HEK293 (cell line): ENCODE measurements around the gene SDC3.

ENCODE experiments used
- CTCF ChIA-PET: fragments of 350-600 bp; formaldehyde crosslinking; extraction: SDS; loops from one replicate; lab custom pipeline; 2021; ENCODE audit warnings: antibody characterized with exemption; lab: Yijun Ruan, JAX
- POLR2A ChIA-PET: fragments of 300-600 bp; formaldehyde crosslinking; extraction: SDS; loops from one replicate; lab custom pipeline; 2020; ENCODE audit warnings: antibody characterized with exemption, inconsistent platforms; lab: Yijun Ruan, JAX
- H3K27ac ChIP-seq: fragments of 200-500 bp; sonication (Bioruptor generic); 2 replicates; pipeline ENCODE4 v1.5.1; 2014; ENCODE audit warnings: low read depth, low read length, control low read depth, inconsistent platforms; ENCODE audit errors: extremely low read depth
- H3K36me3 ChIP-seq, 2 experiments: fragments of 200-500 bp in 1 of 2; sonication (Bioruptor generic) in 1 of 2; 1 replicate in 1 of 2; 2 replicates in 1 of 2; pipeline ENCODE4 v1.5.1; 2014 to 2017; ENCODE audit warnings: inconsistent platforms in 2 of 2, low read length in 2 of 2; ENCODE audit not compliant: control insufficient read depth in 2 of 2, insufficient read depth in 1 of 2
- H3K4me1 ChIP-seq: fragments of 200-500 bp; sonication (Bioruptor generic); 2 replicates; pipeline ENCODE4 v1.5.1; 2014; ENCODE audit warnings: mild to moderate bottlenecking, low read length, inconsistent platforms; ENCODE audit not compliant: control insufficient read depth, insufficient read depth
- H3K4me3 ChIP-seq: 2 replicates; pipeline ENCODE4 v1.5.1; 2011; ENCODE audit warnings: low read depth, mild to moderate bottlenecking, control low read depth, low read length, moderate library complexity
- H3K9me3 ChIP-seq: fragments of 200-500 bp; sonication (Bioruptor generic); 2 replicates; pipeline ENCODE4 v1.5.1; 2014; ENCODE audit warnings: low read depth, low read length, inconsistent platforms; ENCODE audit not compliant: control insufficient read depth, insufficient read depth
- GLIS1 ChIP-seq: fragments of 450-650 bp; formaldehyde crosslinking; IDR thresholded peaks from 2 replicates; pipeline ENCODE4 v1.5.1; 2016; ENCODE audit warnings: missing biosample characterization, missing genetic modification characterization
- GLIS2 ChIP-seq: fragments of 450-650 bp; formaldehyde crosslinking; IDR thresholded peaks from 2 replicates; pipeline ENCODE4 v1.5.1; 2016; ENCODE audit warnings: missing biosample characterization, missing genetic modification characterization
- HOXA7 ChIP-seq: sonication (generic); formaldehyde crosslinking; IDR thresholded peaks from 2 replicates; pipeline ENCODE4 v1.8.1; 2022; ENCODE audit warnings: missing genetic modification reagents, borderline replicate concordance
- MEIS1 ChIP-seq: sonication (generic); formaldehyde crosslinking; IDR thresholded peaks from 2 replicates; pipeline ENCODE4 v1.8.1; 2022; ENCODE audit warnings: missing genetic modification reagents, mild to moderate bottlenecking, borderline replicate concordance
- MZF1 ChIP-seq: fragments of 450-650 bp; formaldehyde crosslinking; IDR thresholded peaks from 2 replicates; pipeline ENCODE4 v1.5.1; 2017; ENCODE audit warnings: missing biosample characterization, missing genetic modification characterization, borderline replicate concordance
- REPIN1 ChIP-seq: fragments of 450-650 bp; formaldehyde crosslinking; IDR thresholded peaks from 2 replicates; pipeline ENCODE4 v1.5.1; 2017; ENCODE audit warnings: missing biosample characterization, missing genetic modification characterization, low read depth
- SCRT2 ChIP-seq: fragments of 450-650 bp; formaldehyde crosslinking; IDR thresholded peaks from 2 replicates; pipeline ENCODE4 v1.5.1; 2016; ENCODE audit warnings: missing biosample characterization, missing genetic modification characterization
- SETDB1 ChIP-seq: IDR thresholded peaks from one replicate; pipeline ENCODE4 v1.6.1; 2017; ENCODE audit warnings: mild to moderate bottlenecking, low read length, moderate library complexity, mixed read lengths; ENCODE audit not compliant: insufficient read length
- ZBTB1 ChIP-seq: fragments of 450-650 bp; formaldehyde crosslinking; IDR thresholded peaks from 2 replicates; pipeline ENCODE4 v1.5.1; 2016; ENCODE audit warnings: missing biosample characterization, missing genetic modification characterization
- ZBTB8A ChIP-seq: fragments of 450-650 bp; formaldehyde crosslinking; IDR thresholded peaks from 2 replicates; pipeline ENCODE4 v1.5.1; 2016; ENCODE audit warnings: missing biosample characterization, missing genetic modification characterization
- ZFHX2 ChIP-seq: fragments of 450-650 bp; formaldehyde crosslinking; conservative IDR thresholded peaks from 2 replicates; pipeline ENCODE4 v1.5.1; 2016; ENCODE audit warnings: missing biosample characterization, missing genetic modification characterization
- ZFP3 ChIP-seq: fragments of 450-650 bp; formaldehyde crosslinking; IDR thresholded peaks from 2 replicates; pipeline ENCODE4 v1.5.1; 2016; ENCODE audit warnings: low read depth, missing biosample characterization, missing genetic modification characterization
- ZFP69B ChIP-seq: fragments of 450-650 bp; formaldehyde crosslinking; IDR thresholded peaks from 2 replicates; pipeline ENCODE4 v1.5.1; 2016; ENCODE audit warnings: missing biosample characterization, missing genetic modification characterization
- ZNF121 ChIP-seq: fragments of 450-650 bp; formaldehyde crosslinking; IDR thresholded peaks from 2 replicates; pipeline ENCODE4 v1.5.1; 2016; ENCODE audit warnings: missing biosample characterization, missing genetic modification characterization
- ZNF140 ChIP-seq: fragments of 450-650 bp; formaldehyde crosslinking; IDR thresholded peaks from 2 replicates; pipeline ENCODE4 v1.5.1; 2016; ENCODE audit warnings: missing biosample characterization, missing genetic modification characterization
- ZNF211 ChIP-seq: fragments of 450-650 bp; formaldehyde crosslinking; IDR thresholded peaks from 2 replicates; pipeline ENCODE4 v1.5.1; 2016; ENCODE audit warnings: low read depth, missing biosample characterization, missing genetic modification characterization
- ZNF214 ChIP-seq: fragments of 450-650 bp; formaldehyde crosslinking; IDR thresholded peaks from 2 replicates; pipeline ENCODE4 v1.5.1; 2017; ENCODE audit warnings: missing biosample characterization, mild to moderate bottlenecking, missing genetic modification characterization, borderline replicate concordance
- ZNF324 ChIP-seq: fragments of 450-650 bp; formaldehyde crosslinking; IDR thresholded peaks from 2 replicates; pipeline ENCODE4 v1.5.1; 2016; ENCODE audit warnings: missing biosample characterization, missing genetic modification characterization
- ZNF423 ChIP-seq: fragments of 450-650 bp; formaldehyde crosslinking; IDR thresholded peaks from 2 replicates; pipeline ENCODE4 v1.5.1; 2016; ENCODE audit warnings: missing biosample characterization, missing genetic modification characterization
- ZNF426 ChIP-seq: fragments of 450-650 bp; formaldehyde crosslinking; IDR thresholded peaks from 2 replicates; pipeline ENCODE4 v1.5.1; 2017; ENCODE audit warnings: missing biosample characterization, missing genetic modification characterization, mild to moderate bottlenecking, inconsistent platforms, moderate library complexity
- ZNF555 ChIP-seq: fragments of 450-650 bp; formaldehyde crosslinking; conservative IDR thresholded peaks from 2 replicates; pipeline ENCODE4 v1.5.1; 2017; ENCODE audit warnings: missing biosample characterization, mild to moderate bottlenecking, missing genetic modification characterization, inconsistent platforms
- ZNF626 ChIP-seq: fragments of 450-650 bp; sonication (Bioruptor Pico); formaldehyde crosslinking; IDR thresholded peaks from 2 replicates; pipeline ENCODE4 v1.5.1; 2018; ENCODE audit warnings: missing biosample characterization, missing genetic modification characterization, inconsistent platforms
- ZNF701 ChIP-seq: fragments of 450-650 bp; formaldehyde crosslinking; IDR thresholded peaks from 2 replicates; pipeline ENCODE4 v1.5.1; 2016; ENCODE audit warnings: missing biosample characterization, missing genetic modification characterization
- ZNF776 ChIP-seq: fragments of 450-650 bp; formaldehyde crosslinking; IDR thresholded peaks from 2 replicates; pipeline ENCODE4 v1.5.0; 2017; ENCODE audit warnings: missing biosample characterization, missing genetic modification characterization, borderline replicate concordance
- TF ChIP-seq, protein P1 (sequence below): fragments of 450-650 bp; formaldehyde crosslinking; IDR thresholded peaks from 2 replicates; pipeline ENCODE4 v1.5.1; 2016; ENCODE audit warnings: missing biosample characterization, missing genetic modification characterization
- TF ChIP-seq, protein P2 (sequence below): fragments of 450-650 bp; formaldehyde crosslinking; IDR thresholded peaks from 2 replicates; pipeline ENCODE4 v1.5.1; 2016; ENCODE audit warnings: missing biosample characterization, missing genetic modification characterization
- TF ChIP-seq, protein P3 (sequence below): fragments of 450-650 bp; formaldehyde crosslinking; IDR thresholded peaks from 2 replicates; pipeline ENCODE4 v1.5.1; 2016; ENCODE audit warnings: missing biosample characterization, missing genetic modification characterization

SDC3 gene

DNA sequence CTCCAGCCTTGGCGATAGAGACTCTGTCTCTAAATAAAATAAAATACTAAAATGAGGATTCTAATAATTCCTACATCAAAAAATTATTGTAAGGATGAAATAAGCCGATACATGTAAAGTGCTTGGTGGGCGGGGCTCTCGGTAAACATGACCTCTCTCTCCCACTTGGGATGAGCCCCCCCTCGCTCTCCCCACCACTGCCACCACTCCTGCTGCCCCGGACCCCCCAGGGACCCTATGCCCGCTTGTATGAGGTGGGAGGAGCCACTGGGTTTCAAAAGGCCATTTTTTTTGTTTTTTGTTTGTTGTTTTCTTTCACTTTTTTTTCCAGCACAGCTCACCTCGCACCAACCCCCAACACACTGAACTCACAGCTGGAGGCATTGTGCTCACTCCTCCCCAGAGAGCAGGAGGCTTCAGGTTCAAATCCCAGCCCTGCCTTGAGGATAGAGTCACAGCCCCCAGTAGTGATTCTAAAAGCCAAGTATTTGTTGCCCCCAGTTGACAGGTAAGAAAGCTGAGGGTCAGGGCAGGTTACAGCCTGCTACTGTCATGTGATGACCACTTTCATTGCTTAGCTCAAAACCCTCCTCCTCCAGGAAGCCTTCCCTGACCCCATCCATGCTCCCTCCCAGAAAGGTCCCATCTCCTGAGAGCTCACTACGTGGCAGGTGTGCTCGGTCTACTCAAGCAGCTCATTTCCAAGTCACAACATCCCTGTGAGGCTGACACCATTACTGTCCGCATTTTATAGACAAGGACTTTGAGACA, 4.2 kb downstream of the SDC3 start:
- H3K9me3 ChIP-seq = no peaks in the 10 kb centered on the region
- peaks cover 7% of the 10 kb centered on the region; the same call in 1 of the 2 replicates for H3K4me1 ChIP-seq
- no peak for TF ChIP-seq ZFP3 (tag by site-specific recombination)
- no peak for TF ChIP-seq HOXA7 (CRISPR knock-in tag)
- TF ChIP-seq GLIS2 (tag by site-specific recombination) = peak; percentile 57
- no peak for TF ChIP-seq ZNF140 (tag by site-specific recombination)
- no peak for TF ChIP-seq ZNF423 (tag by site-specific recombination)
- TF ChIP-seq MZF1 (tag by site-specific recombination) = no peak
- TF ChIP-seq SETDB1 = no peak
- TF ChIP-seq, protein P1, sequence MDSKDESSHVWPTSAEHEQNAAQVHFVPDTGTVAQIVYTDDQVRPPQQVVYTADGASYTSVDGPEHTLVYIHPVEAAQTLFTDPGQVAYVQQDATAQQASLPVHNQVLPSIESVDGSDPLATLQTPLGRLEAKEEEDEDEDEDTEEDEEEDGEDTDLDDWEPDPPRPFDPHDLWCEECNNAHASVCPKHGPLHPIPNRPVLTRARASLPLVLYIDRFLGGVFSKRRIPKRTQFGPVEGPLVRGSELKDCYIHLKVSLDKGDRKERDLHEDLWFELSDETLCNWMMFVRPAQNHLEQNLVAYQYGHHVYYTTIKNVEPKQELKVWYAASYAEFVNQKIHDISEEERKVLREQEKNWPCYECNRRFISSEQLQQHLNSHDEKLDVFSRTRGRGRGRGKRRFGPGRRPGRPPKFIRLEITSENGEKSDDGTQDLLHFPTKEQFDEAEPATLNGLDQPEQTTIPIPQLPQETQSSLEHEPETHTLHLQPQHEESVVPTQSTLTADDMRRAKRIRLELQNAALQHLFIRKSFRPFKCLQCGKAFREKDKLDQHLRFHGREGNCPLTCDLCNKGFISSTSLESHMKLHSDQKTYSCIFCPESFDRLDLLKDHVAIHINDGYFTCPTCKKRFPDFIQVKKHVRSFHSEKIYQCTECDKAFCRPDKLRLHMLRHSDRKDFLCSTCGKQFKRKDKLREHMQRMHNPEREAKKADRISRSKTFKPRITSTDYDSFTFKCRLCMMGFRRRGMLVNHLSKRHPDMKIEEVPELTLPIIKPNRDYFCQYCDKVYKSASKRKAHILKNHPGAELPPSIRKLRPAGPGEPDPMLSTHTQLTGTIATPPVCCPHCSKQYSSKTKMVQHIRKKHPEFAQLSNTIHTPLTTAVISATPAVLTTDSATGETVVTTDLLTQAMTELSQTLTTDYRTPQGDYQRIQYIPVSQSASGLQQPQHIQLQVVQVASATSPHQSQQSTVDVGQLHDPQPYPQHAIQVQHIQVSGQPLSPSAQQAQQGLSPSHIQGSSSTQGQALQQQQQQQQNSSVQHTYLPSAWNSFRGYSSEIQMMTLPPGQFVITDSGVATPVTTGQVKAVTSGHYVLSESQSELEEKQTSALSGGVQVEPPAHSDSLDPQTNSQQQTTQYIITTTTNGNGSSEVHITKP (tag by site-specific recombination) = 0 out of 2 replicates have a peak, but pooled peaks have one; percentile 12
- no peak for TF ChIP-seq ZNF555 (tag by site-specific recombination)
- TF ChIP-seq GLIS1 (tag by site-specific recombination) = peak; percentile 80
- ChIA-PET CTCF (interaction anchor here (0.8 to 4.8 kb wide), 5 partner anchors 102 to 185 kb away, joined by 3 to 56 read pairs (median 4); no protein-coding TSS in a partner anchor), POLR2A (interaction anchor here (1.2 kb wide), 1 partner anchor 103 kb away, joined by 5 read pairs; no protein-coding TSS in a partner anchor)
- no peak overlapping the region for H3K4me3 ChIP-seq
- no peak overlapping the region for H3K27ac ChIP-seq
- no peaks in the 10 kb centered on the region for H3K36me3 ChIP-seq

GRCh38 chr1:30903343-30904034, 5.1 kb downstream of the SDC3 start:
- H3K4me3 ChIP-seq = no peak overlapping the region
- no peak overlapping the region for H3K27ac ChIP-seq
- 0 out of 2 replicates have a peak, but pooled peaks cover 3% of the 10 kb centered on the region for H3K4me1 ChIP-seq
- ChIA-PET CTCF (interaction anchor here (0.9 to 4.8 kb wide), 2 partner anchors 101 to 184 kb away, joined by 3 to 56 read pairs; no protein-coding TSS in a partner anchor), POLR2A (no interaction called here)
- H3K36me3 ChIP-seq = no peaks in the 10 kb centered on the region
- H3K9me3 ChIP-seq = no peaks in the 10 kb centered on the region
- TF ChIP-seq ZNF701 (tag by site-specific recombination) (no peak), GLIS2 (tag by site-specific recombination) (no peak; the same call in 1 of the 2 replicates), ZFHX2 (tag by site-specific recombination) (peak; percentile 68), ZBTB1 (tag by site-specific recombination) (no peak), ZNF121 (no peak), REPIN1 (tag by site-specific recombination) (no peak), ZBTB8A (no peak), MEIS1 (CRISPR knock-in tag) (no peak), ZFP69B (no peak), ZNF211 (tag by site-specific recombination) (no peak), ZNF426 (tag by site-specific recombination) (no peak), ZNF324 (tag by site-specific recombination) (no peak), SCRT2 (no peak), ZNF626 (tag by site-specific recombination) (no peak), ZNF214 (tag by site-specific recombination) (no peak), ZNF776 (tag by site-specific recombination) (no peak)
- TF ChIP-seq, protein P2, sequence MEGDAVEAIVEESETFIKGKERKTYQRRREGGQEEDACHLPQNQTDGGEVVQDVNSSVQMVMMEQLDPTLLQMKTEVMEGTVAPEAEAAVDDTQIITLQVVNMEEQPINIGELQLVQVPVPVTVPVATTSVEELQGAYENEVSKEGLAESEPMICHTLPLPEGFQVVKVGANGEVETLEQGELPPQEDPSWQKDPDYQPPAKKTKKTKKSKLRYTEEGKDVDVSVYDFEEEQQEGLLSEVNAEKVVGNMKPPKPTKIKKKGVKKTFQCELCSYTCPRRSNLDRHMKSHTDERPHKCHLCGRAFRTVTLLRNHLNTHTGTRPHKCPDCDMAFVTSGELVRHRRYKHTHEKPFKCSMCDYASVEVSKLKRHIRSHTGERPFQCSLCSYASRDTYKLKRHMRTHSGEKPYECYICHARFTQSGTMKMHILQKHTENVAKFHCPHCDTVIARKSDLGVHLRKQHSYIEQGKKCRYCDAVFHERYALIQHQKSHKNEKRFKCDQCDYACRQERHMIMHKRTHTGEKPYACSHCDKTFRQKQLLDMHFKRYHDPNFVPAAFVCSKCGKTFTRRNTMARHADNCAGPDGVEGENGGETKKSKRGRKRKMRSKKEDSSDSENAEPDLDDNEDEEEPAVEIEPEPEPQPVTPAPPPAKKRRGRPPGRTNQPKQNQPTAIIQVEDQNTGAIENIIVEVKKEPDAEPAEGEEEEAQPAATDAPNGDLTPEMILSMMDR (tag by site-specific recombination) = no peak
- TF ChIP-seq, protein P3, sequence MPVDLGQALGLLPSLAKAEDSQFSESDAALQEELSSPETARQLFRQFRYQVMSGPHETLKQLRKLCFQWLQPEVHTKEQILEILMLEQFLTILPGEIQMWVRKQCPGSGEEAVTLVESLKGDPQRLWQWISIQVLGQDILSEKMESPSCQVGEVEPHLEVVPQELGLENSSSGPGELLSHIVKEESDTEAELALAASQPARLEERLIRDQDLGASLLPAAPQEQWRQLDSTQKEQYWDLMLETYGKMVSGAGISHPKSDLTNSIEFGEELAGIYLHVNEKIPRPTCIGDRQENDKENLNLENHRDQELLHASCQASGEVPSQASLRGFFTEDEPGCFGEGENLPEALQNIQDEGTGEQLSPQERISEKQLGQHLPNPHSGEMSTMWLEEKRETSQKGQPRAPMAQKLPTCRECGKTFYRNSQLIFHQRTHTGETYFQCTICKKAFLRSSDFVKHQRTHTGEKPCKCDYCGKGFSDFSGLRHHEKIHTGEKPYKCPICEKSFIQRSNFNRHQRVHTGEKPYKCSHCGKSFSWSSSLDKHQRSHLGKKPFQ (tag by site-specific recombination) = no peak
